Activated effector memory CD4-positive, alpha-beta T cell treated with Interleukin-2 at 50 U/mL for 16 hours (primary cell): ENCODE data around the gene CD2AP.
"Not testable (repeated sequence)": the region's sequence is repeated elsewhere in the genome, so short reads cannot be mapped to it uniquely, and the experiment has no call there.

Experiments
- DNase-seq: peaks from one replicate; pipeline ENCODE4 v3.0.0-alpha.2; 2020

CD2AP gene, protein sequence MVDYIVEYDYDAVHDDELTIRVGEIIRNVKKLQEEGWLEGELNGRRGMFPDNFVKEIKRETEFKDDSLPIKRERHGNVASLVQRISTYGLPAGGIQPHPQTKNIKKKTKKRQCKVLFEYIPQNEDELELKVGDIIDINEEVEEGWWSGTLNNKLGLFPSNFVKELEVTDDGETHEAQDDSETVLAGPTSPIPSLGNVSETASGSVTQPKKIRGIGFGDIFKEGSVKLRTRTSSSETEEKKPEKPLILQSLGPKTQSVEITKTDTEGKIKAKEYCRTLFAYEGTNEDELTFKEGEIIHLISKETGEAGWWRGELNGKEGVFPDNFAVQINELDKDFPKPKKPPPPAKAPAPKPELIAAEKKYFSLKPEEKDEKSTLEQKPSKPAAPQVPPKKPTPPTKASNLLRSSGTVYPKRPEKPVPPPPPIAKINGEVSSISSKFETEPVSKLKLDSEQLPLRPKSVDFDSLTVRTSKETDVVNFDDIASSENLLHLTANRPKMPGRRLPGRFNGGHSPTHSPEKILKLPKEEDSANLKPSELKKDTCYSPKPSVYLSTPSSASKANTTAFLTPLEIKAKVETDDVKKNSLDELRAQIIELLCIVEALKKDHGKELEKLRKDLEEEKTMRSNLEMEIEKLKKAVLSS

DNA sequence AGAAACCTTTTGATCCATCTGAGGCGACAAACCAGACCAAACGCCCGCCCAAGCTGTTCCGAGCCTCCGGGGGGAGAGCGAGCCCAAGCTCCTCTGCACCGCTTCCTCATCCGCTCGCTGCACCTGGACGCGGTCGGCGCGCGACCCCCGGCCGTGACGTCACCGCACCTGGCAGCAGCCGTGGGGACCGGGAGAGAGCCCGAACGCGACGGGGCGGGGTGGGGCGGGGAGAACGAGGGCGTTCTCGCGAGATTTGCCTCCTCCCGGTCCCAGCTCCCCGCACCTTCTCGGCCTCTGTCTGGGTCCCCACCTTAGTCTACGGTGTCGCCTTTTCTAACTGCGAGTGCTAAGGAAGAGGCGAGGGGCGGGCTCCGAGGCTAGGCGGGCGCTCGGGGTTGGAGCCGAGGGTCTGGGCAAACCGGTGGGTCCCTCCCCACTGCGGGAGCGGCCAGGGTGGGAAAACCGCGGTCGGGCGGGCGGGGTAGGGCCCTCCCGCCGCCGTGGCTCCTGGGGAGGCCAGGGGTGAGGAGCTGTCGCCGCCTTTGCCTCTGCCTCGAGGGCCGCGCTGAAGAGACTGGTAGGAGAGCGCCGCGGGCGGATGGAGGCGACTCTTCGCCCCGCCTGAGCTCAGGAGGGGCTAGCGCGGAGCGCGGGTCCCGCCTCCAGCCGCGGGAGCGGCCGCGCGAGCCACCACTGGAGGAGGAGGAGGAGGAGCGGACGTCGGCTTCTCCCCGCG lies at the start of gene CD2AP:
CD2AP (plus strand) TSS at position 293 of the 736 bp plus-strand sequence. CDS start 456 bp downstream, outside the sequence.
- peak; percentile 84 for DNase-seq

DNA sequence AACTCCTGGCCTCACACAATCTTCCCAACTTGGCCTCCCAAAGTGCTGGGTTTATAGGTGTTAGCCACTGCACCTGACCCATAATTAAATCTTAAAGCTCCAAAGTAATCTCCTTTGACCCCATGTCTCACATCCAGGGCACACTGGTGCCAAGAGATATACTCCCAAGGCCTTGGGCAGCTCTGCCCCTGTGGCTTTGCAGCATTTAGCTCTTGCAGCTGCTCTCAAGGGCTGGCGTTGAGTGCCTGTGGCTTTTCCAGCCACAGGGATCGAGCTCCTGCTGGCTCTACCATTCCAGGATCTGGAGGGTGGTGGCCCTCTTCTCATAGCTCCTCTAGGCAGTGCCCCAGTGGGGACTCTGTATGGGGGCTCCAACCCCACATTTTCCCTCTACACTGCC lies 49.3 kb upstream of the CD2AP start:
- DNase-seq: no peak

DNA sequence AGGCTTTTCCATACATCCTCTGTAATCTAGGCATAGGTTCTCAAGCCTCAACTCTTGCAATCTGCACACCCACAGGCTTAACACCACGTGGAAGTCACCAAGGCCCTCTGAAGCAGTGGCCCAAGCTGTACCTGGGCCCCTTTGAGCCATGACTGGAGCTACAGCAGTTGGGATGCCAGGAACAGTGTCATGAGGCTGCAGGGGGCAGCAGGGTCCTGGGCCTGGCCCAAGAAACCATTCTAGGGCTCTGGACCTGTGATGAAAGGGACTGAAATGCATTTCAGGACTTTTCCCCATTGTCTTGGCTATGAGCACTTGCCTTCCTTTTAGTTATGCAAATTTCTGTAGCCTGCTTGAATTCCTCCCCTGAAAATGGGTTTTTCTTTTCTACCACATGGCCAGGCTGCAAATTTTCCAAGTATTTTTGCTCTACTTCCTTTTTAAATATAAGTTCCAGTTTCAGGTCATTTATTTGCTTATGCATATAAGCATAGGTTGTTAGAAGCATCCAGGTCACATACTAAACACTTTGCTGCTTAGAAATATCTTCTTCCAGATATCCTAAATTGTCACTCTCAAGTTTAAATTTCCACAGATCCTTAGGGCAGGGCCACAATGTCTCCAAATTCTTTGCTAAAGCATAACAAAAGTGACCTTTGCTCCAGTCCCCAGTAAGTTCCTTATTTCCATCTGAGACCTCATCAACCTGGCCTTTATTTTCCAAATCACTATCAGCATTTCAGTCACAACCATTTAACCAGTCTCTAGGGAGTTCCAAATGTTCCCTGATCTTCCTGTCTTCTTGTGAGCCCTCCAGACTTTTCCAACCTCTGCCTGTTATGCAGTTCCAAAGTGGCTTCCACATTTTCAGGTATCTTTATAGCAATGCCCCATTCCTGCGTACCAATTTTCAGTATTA lies 48.6 kb upstream of the CD2AP start:
- DNase-seq: no peak

DNA sequence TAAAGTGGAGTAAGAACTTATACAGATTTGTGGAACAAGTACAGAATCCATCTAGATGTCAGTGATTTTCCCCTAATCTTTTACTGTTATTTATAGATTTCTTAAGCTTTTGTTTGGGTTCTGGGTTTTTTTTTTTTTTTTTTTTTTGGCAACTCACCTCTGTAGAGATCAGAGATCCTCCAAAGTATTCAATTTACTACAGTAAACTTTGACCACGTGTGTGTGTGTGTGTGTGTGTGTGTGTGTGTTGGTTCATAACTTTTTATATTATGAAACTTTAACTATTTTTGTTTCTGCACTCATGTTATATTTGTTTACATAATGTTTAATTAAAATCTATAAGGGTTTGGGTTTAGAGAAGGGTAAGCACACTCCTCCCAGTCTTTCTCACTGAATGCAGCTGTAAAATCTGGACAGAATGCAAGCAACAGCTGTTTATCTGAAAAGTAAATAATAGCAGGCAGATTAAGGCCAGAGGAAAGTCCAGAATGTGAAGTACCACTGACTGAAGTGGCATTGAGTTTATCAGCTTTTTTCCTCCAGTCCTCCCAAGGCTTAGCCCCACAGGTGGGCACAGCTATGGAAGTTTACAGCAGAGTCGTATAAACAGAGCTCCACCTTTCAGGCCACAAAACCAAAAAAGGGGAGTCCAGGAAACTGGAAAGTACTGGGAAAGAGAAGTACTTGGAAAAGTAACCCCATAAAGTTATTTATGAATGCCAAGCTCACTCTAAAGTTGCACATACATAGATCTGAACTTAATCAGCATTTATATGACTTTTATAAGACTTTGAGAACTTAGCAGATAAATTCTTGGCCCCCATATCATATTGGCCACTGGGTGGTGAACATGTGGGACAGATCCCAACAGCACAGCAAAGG lies 43.0 kb upstream of the CD2AP start:
- DNase-seq: no peak

DNA sequence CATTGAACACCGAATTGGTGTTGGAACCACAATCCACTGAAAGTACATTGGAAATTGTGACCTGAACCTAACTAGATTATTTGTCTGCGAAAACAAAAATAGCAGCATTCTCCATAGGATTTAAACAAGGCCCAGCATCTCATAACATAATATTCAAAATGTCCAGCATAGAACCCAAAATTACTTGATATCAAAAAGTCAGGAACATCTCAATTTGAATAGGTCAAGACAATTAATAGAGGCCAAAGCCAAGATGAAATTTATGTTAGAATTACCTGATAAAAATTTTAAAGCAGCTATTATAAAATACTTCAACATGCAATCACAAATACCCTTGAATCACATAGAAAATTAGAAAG lies 42.4 kb upstream of the CD2AP start:
- DNase-seq: no peak

DNA sequence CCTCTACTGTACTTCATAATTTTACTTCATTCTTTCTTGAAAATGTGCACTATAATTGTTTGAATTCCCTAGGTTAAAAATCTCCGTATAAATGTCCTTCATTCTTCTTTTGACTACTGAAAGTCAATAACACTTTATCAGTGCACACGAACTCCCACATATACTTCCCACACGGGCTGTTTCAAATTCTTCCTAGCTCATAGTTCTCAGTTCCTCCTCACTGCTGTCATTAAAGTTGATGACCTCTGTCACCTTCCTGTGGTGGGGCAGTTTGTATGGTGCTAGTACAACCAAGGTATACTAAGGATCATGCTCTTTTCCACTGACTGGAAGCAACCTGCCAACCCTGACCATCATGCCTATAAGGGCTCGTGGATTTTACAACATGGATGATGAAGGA lies 40.0 kb upstream of the CD2AP start:
- DNase-seq: no peak

DNA sequence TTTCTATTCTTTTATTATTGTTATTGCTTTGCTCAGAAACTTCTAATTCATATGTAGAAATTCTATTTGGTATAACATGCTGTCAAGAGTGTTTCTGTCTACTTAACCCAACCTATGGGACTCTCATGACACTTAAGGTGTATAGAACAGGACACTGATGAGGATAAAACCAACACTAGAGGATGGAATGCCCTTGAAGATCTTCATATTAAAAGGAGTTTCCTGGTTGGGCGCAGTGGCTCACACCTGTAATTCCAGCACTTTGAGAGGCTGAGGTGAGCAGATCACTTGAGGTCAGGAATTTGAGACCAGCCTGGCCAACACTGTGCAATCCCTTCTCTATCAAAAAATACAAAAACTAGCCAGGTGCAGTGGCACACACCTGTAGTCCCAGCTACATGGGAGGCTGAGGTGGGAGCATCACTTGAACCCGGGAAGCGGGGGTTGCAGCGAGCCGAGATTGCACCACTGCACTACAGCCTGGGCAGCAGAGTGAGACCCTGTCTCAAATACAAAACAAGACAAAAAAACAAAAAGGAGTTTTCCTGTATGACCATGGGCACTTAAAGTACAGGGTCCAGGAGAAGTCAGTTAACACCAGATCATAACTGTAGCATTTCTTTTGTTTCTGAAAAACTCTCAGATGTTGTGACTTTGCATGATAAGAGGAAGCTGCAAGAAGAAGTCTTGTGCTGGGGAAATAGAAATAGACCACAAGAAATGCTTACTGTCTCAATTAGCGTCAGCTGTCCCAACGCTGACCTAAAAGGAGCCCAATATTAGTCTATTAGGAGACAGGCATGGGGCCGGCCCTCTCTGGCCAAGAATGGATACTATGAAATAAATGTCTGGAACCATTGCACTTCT lies 38.9 kb upstream of the CD2AP start:
- no peak for DNase-seq

DNA sequence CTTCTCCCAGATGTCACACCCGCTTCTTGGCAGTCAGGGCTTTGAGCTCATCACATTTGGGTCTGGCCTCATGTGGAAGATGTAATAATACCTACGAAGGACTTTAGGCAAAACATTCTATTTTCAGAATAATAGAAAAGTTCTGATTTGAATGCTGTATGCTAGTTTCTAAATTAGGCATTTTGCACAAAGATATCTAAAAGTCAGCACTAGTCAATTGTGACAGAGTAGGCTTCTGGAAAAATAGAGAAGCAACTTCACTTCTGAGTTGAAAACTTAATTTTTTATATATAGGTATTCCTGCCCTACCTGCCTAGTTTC lies 38.3 kb upstream of the CD2AP start:
- DNase-seq: no peak

DNA sequence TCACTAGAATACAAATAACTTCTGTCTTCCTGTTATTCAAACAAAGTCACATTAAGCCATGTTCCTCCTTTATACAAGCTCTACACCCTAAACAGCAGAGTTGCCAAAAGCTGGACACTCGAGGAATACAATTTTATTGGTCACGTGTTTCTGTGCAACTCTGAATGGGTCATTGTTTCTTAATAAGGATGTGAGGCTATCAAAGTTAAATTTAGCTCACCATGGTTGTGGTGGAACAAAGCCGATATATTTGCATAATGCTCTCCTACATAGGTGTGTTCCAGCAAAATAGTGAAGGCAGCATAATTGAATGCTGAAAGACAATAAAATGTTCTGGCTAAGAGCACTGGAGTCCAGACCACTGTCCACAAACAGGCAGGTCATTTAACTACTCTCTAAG lies 36.9 kb upstream of the CD2AP start:
- no peak for DNase-seq

DNA sequence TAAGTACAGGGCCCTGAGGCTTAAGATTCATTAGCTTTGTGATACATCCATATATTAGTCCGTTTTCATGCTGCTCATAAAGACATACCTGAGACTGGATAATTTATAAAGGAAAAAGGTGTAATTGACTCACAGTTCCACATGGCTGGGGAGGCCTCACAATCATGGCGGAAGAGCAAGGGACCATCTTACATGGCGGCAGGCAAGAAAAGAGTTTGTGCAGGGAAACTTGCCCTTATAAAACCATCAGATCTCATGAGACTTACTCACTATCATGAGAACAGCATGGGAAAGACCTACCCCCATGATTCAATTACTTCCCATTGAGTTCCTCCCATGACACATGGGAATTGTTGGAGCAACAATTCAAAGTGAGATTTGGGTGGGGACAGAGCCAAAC lies 32.6 kb upstream of the CD2AP start:
- DNase-seq: not testable (repeated sequence)

DNA sequence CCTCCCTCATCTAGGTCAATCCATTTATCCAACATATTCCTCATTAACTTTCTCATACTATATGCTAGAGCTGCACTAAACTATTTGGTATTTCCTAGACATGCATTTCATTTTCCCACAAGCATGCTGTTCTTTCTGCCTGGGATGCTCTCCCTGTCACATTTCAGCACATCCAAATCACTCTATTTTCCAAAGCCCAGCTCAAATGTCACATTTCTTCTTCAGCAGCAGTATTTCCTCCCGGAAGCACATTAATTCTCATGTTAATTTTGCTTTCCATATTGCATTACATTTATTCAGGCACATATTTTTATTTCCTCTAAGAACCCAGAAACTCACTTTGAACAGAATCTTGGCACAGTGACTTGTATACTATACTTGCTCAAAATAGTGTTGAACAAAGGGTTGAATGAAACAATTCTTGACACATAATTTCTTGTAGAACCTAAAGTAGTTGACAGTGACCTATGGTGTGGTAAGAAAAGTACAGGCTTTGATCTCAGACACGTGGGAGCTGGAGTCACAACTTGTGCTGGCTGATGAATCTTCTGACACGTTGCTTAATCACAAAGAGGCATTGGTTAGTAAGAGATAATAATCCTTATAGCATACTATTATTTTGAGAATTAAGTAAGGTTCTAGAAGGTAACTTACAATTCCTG lies 30.8 kb upstream of the CD2AP start:
- no peak for DNase-seq

DNA sequence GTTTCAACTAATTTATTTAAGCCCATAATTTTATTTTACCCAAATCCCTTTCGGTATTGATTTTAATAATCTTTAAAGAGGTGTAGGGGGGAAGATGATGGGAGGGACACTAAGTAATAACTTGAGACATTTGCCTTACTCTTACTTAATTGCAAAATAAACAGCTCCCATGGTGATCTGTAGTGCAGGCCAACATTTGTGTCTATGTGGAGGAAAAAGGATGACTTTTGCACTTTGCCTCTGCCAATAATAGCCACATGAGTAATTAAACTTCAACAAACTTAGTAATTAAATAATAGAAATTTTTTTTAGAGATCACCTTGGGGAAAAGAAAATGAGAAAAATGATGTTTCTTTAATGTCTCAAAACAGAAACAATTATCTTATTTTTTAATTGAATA lies 29.9 kb upstream of the CD2AP start:
- DNase-seq: no peak

DNA sequence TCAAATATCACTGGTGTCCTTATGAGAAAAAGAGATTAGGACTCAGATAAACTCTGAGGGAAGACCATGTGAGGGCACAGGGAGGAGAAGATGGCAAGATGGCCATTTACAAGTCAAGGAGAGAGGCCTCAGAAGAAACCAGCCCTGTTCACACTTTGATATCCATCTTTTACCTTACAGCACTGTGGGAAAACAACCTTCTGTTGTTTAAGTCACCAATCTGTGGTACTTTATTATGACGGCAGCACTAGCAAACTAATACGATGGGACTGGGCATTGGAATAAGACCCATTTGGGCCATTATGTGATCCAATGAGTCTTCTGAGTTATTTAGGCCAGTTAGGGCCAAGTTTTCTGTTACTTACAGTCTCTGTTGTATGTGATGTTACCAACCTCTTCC lies 26.4 kb upstream of the CD2AP start:
- DNase-seq: no peak

DNA sequence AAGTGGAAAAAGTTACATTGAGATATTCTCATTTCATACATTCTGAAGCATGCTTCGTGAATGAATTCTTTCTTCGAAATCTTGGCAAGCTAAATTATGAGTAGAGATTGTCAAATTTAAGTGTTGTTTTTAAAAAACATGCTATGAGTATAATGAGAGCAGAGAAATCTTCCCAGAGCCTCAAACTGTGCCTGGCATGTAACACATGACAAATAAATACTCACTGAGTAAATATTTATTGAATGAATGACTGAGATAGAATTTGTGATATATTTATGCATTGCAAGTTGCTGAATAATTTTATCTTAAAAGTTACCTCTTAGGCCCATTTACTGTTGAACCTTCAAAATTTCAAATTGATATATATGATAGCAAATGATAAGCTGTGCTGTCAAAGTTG lies 24.7 kb upstream of the CD2AP start:
- DNase-seq: no peak

DNA sequence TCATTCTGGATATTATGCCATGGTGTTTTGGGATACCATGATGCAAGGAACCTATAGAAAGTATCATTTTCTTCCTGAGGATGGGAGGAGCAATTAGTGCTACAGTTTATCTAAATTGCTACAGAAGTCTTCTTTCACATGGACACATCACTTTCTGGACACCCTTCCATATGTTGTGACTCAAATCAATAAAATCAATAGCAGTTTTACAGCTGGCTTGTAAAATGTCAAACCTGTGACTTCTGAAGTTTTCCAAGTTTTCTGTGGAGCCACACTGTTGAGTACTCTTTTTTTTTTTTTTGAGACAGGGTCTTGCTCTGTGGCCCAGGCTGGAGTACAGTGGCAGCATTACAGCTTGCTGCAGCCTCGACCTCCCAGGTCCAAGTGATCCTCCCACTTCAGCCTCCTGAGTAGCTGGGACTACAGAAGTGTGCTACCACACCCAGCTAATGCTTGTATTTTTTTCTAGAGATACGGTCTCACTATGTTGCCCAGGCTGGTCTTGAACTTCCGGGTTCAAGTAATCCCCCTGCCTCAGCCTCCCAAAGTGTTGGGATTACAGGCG lies 24.1 kb upstream of the CD2AP start:
- DNase-seq: no peak

DNA sequence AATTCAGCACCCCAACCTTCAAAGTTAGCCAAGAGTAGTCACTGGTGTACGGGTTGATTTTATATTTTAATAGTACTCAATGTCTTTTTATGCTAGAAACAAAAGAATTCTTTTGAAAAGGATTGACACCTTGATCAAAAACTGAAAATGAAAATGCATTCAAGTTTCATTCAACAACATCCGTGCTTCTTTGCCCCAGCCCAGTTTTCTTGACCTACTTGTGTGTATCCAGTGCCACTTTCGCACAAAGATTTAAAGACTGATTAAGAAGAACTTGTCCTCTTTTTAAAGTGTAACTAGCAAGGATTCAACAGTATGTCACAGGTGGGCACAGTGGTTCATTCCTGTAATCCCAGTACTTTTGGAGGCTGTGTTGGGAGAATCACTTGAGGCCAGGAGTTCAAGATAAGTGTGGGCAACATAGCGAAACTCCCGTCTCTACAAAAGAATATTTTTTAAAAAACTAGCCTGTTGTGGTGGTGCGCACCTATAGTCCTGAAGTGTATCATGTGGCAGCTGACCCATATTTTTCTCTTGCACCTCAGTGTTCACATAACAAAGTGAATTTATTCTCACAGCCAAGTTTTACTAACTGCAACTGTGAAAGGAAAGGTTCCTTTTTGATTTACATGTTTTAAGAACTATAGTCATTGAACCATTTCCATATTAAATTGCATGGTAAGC lies 22.7 kb upstream of the CD2AP start:
- DNase-seq: no peak

DNA sequence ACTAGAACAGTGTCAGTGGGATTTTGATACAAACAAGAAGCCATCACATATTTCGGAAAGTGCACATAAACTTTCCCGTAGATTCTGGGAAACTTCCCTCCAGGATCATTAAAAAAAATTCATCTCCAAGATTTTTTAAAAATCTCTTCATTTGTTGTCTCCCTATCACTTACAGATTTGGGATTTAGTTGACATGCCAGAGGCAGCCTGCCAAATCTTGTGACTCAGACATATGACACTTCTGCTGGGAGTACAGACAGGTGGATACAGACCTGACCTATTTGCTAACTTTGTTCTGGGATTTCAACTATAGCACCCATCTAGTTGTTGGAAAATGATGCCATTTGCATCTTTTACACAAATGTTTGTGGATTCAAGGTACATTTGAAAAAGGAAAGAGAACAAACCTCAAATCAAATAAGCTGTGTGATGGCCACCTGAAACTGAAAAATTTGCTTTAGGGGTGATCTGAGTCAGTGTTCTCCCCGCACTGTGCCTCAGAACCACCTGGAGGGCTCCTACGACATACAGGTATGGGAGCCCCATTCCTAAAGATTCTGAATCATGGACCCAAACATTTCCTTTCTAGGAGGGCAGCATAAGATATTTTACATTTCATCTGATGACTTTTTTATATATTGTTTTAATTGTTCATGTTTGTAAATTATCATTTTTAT lies 21.9 kb upstream of the CD2AP start:
- DNase-seq: no peak

DNA sequence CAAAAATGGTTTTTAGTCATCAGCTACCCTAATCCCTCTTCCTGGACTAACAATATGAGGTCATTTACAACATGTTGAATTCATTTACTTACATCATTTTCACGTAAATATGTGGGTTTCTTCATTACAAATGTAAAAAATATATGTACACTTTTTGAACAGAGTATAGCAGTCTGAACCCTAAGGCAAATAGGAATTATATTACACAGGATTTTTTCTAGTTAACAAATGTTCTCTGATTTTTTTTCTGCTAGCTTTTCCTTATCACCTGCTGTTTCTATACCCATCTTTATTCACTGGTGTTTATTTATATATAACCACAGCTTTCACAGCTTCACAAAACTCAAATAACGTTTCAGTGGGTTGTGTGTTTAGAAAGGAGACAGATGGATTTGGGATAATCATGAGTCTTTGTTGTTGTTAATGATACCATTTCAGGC lies 21.0 kb upstream of the CD2AP start:
- no peak for DNase-seq

DNA sequence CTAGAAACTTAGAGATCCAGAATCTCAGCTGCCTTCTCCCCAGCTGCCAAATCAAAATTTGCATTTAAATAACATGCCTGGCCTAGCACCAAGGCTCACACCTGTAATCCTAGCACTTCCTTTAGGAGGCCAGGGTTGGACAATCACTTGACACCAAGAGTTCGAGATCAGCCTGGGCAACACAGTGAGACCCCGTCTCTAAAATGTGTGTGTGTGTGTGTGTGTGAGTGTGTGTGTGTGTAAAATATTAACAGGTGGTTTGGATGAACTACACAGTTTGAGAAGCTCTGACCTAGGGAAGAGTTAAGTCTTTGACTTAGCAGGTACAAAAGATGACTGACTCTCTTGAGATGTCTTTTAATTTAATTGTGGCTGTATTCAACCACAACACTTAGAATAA lies 20.2 kb upstream of the CD2AP start:
- DNase-seq: no peak
